Measurements from ENCODE around the gene MGAT4C. TPM values are rescaled to one million over a fixed set of nuclear protein-coding genes. Genes with fewer than 3 reads are reported as not detected.

The MGAT4C gene
- total and polyA plus RNA-seq, 2 donors (not counting 3 experiments of a cell fraction or from before 2014, with no cell fraction given): not detected

GRCh38 chr12:86145156-86145555 is 111.0 kb downstream of the MGAT4C start:
- no TSS peak for BruUV-seq (replicated peaks)
- DNase-seq (ENCODE audit: low read depth, low spot score) (no peak), FAIRE-seq (no peak)
- Histone ChIP-seq H2AFZ (ENCODE audit: low read depth, low read length) (no peak overlapping the region), H4K20me1 (replicated peaks; ENCODE audit: control insufficient read depth, extremely low read depth, insufficient read depth, low read length) (no peaks in the 10 kb centered on the region), H3K4me3 (replicated peaks in 1 of 3; ENCODE audit: insufficient read depth in 1 of 3, low read depth in 1 of 3, low read length in 3 of 3) (no peak overlapping the region), H3K36me3 (ENCODE audit: control insufficient read depth in 2 of 2, extremely low read depth in 1 of 2, insufficient read depth in 2 of 2, low read length in 2 of 2) (no peaks in the 10 kb centered on the region), H3K9ac (replicated peaks; ENCODE audit: extremely low read depth, insufficient read depth, low read length) (no peak overlapping the region), H3K4me1 (ENCODE audit: control insufficient read depth, extremely low read depth, insufficient read depth, low read length) (no peaks in the 10 kb centered on the region), H3K27ac (ENCODE audit: insufficient read depth, low read depth, low read length) (no peak overlapping the region), H3K9me3 (replicated peaks; ENCODE audit: control insufficient read depth, insufficient read depth, low read length) (no peaks in the 10 kb centered on the region), H3K4me2 (ENCODE audit: insufficient read depth, low read length) (no peak overlapping the region), H3K27me3 (ENCODE audit: control insufficient read depth in 2 of 2, insufficient read depth in 2 of 2, low read length in 2 of 2) (no peaks in the 10 kb centered on the region), H3K79me2 (ENCODE audit: control insufficient read depth, insufficient read depth, low read length) (no peaks in the 10 kb centered on the region), H3K9me1 (replicated peaks; ENCODE audit: control insufficient read depth, extremely low read depth, insufficient read depth, low read length) (no peaks in the 10 kb centered on the region)
- TF ChIP-seq EZH2 (IDR thresholded peaks at IDR 0.05; ENCODE audit: borderline replicate concordance, low read depth, low read length, severe bottlenecking): no peak
- TF ChIP-seq JUN (IDR thresholded peaks at IDR 0.05; ENCODE audit: borderline replicate concordance, insufficient read depth, insufficient read length, low read depth): no peak
- no peak for TF ChIP-seq CTCF (IDR thresholded peaks at IDR 0.05; ENCODE audit: extremely low read depth in 1 of 2, insufficient read depth in 1 of 2, low read depth in 1 of 2, low read length in 2 of 2)
- TF ChIP-seq MYC (IDR thresholded peaks at IDR 0.05; ENCODE audit: low read depth, low read length): no peak
- no peak for TF ChIP-seq MAX (IDR thresholded peaks at IDR 0.05; ENCODE audit: insufficient read depth, insufficient read length)
- TF ChIP-seq FOS (IDR thresholded peaks at IDR 0.05; ENCODE audit: borderline replicate concordance, insufficient read depth, low read length): no peak
- no peak for TF ChIP-seq POLR2AphosphoS5 (IDR thresholded peaks at IDR 0.05; ENCODE audit: insufficient read depth, low read depth, low read length)
- ChIA-PET POLR2A (no interaction called here), CTCF (no interaction called here)
- dilution Hi-C loops (cut with MboI; ENCODE audit: extremely low pct_ligation_motif_present, low sequenced_read_pairs): no loop called here
- intact Hi-C loops (cut with micrococcal nuclease): no loop called here

Data from endothelial cell of umbilical vein (primary cell).